Lower lobe of right lung (tissue), 2 donors: ENCODE data around the gene ERFL. TPM values are rescaled to one million over a fixed set of nuclear protein-coding genes. Genes with fewer than 3 reads are reported as not detected.

Experiments used
- ATAC-seq, 2 donors: fragments of 200-7000 bp; cut with Tn5 transposase; one replicate each; pipeline ENCODE4 v1.9.1; 2020 to 2022; ENCODE audit warnings: mild to moderate bottlenecking in 2 of 2, moderate library complexity in 2 of 2
- DNase-seq: peaks from one replicate; pipeline ENCODE4 v3.0.0-alpha.2; 2020
- H3K27ac ChIP-seq: fragments of 200-600 bp; one replicate; pipeline ENCODE4 v1.8.0; 2022
- H3K27me3 ChIP-seq: fragments of 200-600 bp; one replicate; pipeline ENCODE4 v1.8.0; 2022; ENCODE audit warnings: low read depth
- H3K36me3 ChIP-seq: fragments of 200-600 bp; one replicate; pipeline ENCODE4 v1.8.0; 2022; ENCODE audit warnings: mild to moderate bottlenecking
- H3K4me1 ChIP-seq: fragments of 200-600 bp; one replicate; pipeline ENCODE4 v1.8.0; 2022
- H3K4me3 ChIP-seq: fragments of 200-600 bp; one replicate; pipeline ENCODE4 v1.8.0; 2022; ENCODE audit warnings: mild to moderate bottlenecking
- H3K9me3 ChIP-seq: fragments of 200-600 bp; one replicate; pipeline ENCODE4 v1.8.0; 2022
- CTCF ChIP-seq: fragments of 200-600 bp; IDR thresholded peaks from one replicate; pipeline ENCODE4 v1.8.0; 2022; ENCODE audit warnings: antibody characterized with exemption, mild to moderate bottlenecking
- intact Hi-C: fragments of 100-400 bp; cut with DNase I; formaldehyde crosslinking; loops from one replicate; pipeline ENCODE4 v1.11.0; 2022
- total RNA-seq: library from RNA; stranded (reverse); fragmentation: NEBNext Ultra II Directional; extraction: Animal tissue kit (Norgen Biotek cat#: 25700); gene quantifications from one replicate; pipeline ENCODE4 v1.2.1, GENCODE V29; 2021
- donor health status: DM: no; HTN: yes; CAD: no; lungs with severe emphysema.

Gene ERFL
- total RNA-seq, 1 donor from 2014 or later: 0.41 TPM

GRCh38 chr19:41936416-41936850 lies 8.2 kb upstream of the ERFL start:
- no peaks in the 10 kb centered on the region for H3K9me3 ChIP-seq
- TF ChIP-seq CTCF: no peak
- peaks cover 15% of the 10 kb centered on the region for H3K4me1 ChIP-seq
- ATAC-seq (no peak), DNase-seq (no peak)
- peaks cover 42% of the 10 kb centered on the region for H3K27me3 ChIP-seq
- no peak overlapping the region for H3K4me3 ChIP-seq
- intact Hi-C loops: loop anchor here (10.0 kb wide), 1 partner anchor 52 kb away; the partner anchor contains the start of gene ARHGEF1
- H3K27ac ChIP-seq: no peak overlapping the region
- H3K36me3 ChIP-seq: no peaks in the 10 kb centered on the region

GRCh38 chr19:41935760-41936415 lies 7.6 kb upstream of the ERFL start:
- TF ChIP-seq CTCF: no peak
- Histone ChIP-seq H3K27ac (no peak overlapping the region), H3K9me3 (no peaks in the 10 kb centered on the region), H3K27me3 (peaks cover 42% of the 10 kb centered on the region), H3K4me3 (no peak overlapping the region), H3K36me3 (no peaks in the 10 kb centered on the region), H3K4me1 (peaks cover 12% of the 10 kb centered on the region)
- DNase-seq (no peak), ATAC-seq (no peak)
- intact Hi-C loops: loop anchor here (10.0 kb wide), 1 partner anchor 51 kb away; the partner anchor contains the start of gene ARHGEF1

- H3K27ac ChIP-seq: no peak overlapping the region
- H3K36me3 ChIP-seq: no peaks in the 10 kb centered on the region
- H3K27me3 ChIP-seq: peaks cover 42% of the 10 kb centered on the region
- no peaks in the 10 kb centered on the region for H3K9me3 ChIP-seq
- H3K4me3 ChIP-seq: no peak overlapping the region
- intact Hi-C loops: loop anchor here (10.0 kb wide), 1 partner anchor 50 kb away; the partner anchor contains the start of gene ARHGEF1
- DNase-seq: peak; percentile 70
- TF ChIP-seq CTCF: peak; percentile 78
- peaks cover 2% of the 10 kb centered on the region for H3K4me1 ChIP-seq
- ATAC-seq: peak; percentile 69 to 85
Measured at GRCh38 chr19:41934849-41935374, 6.7 kb upstream of the ERFL start.

GRCh38 chr19:41933693-41934426 lies 5.6 kb upstream of the ERFL start:
- peaks cover 49% of the 10 kb centered on the region for H3K27me3 ChIP-seq
- H3K36me3 ChIP-seq: no peaks in the 10 kb centered on the region
- intact Hi-C loops: loop anchor here (10.0 kb wide), 1 partner anchor 49 kb away; the partner anchor contains the start of gene ARHGEF1

More at GRCh38 chr19:41933693-41934426, 5.6 kb upstream of the ERFL start:
- DNase-seq: no peak
- TF ChIP-seq CTCF: no peak
- no peak overlapping the region for H3K4me3 ChIP-seq
- no peak overlapping the region for H3K27ac ChIP-seq
- no peak for ATAC-seq
- H3K4me1 ChIP-seq: peaks cover 5% of the 10 kb centered on the region
- no peaks in the 10 kb centered on the region for H3K9me3 ChIP-seq
